ENCODE data around the gene CAGE1. TPM values are rescaled to one million over a fixed set of nuclear protein-coding genes. Genes with fewer than 3 reads are reported as not detected.

CAGE1 gene
- total and polyA plus RNA-seq, 2 donors (not counting 3 experiments of a cell fraction or from before 2014, with no cell fraction given), result not detected

GRCh38 chr6:7311917-7312615 lies 77.5 kb downstream of the CAGE1 start:
- peak overlapping the region; percentile 88 for H3K27ac ChIP-seq (ENCODE audit: insufficient read depth, low read depth, low read length)
- H3K4me3 ChIP-seq (replicated peaks in 1 of 3; ENCODE audit: insufficient read depth in 1 of 3, low read depth in 1 of 3, low read length in 3 of 3), result peak overlapping the region; percentile 95 to 99 (median 98)
- H4K20me1 ChIP-seq (replicated peaks; ENCODE audit: control insufficient read depth, extremely low read depth, insufficient read depth, low read length), result no peaks in the 10 kb centered on the region
- no peaks in the 10 kb centered on the region for H3K9me3 ChIP-seq (replicated peaks; ENCODE audit: control insufficient read depth, insufficient read depth, low read length)
- H3K4me2 ChIP-seq (ENCODE audit: insufficient read depth, low read length), result peak overlapping the region; percentile 100
- H3K9ac ChIP-seq (replicated peaks; ENCODE audit: extremely low read depth, insufficient read depth, low read length), result peak overlapping the region; percentile 99
- dilution Hi-C loops (cut with MboI; ENCODE audit: extremely low pct_ligation_motif_present, low sequenced_read_pairs) (no loop called here), intact Hi-C loops (cut with micrococcal nuclease) (loop anchor here (2.0 to 5.0 kb wide), 4 partner anchors 280 to 1305 kb away; partner anchors contain the start of genes BLOC1S5, NRN1 and SNRNP48)
- peak overlapping the region; percentile 95 for H2AFZ ChIP-seq (ENCODE audit: low read depth, low read length)
- H3K79me2 ChIP-seq (ENCODE audit: control insufficient read depth, insufficient read depth, low read length), result peaks cover 58% of the 10 kb centered on the region
- no peak for TF ChIP-seq JUN (IDR thresholded peaks at IDR 0.05; ENCODE audit: borderline replicate concordance, insufficient read depth, insufficient read length, low read depth)
- TF ChIP-seq EZH2 (IDR thresholded peaks at IDR 0.05; ENCODE audit: borderline replicate concordance, low read depth, low read length, severe bottlenecking), result no peak
- TF ChIP-seq GATA2 (IDR thresholded peaks at IDR 0.05; ENCODE audit: insufficient read depth, insufficient read length, low read depth, low read length), result no peak
- no peak for TF ChIP-seq FOS (IDR thresholded peaks at IDR 0.05; ENCODE audit: borderline replicate concordance, insufficient read depth, low read length)
- TF ChIP-seq MAX (IDR thresholded peaks at IDR 0.05; ENCODE audit: insufficient read depth, insufficient read length), result no peak
- CTCF ChIA-PET, result interaction anchor here (0.5 to 2.9 kb wide), 5 partner anchors 26 to 89 kb away, joined by 3 to 9 read pairs (median 4); partner anchors contain the start of genes CAGE1 and RIOK1
- H3K27me3 ChIP-seq (ENCODE audit: control insufficient read depth in 2 of 2, insufficient read depth in 2 of 2, low read length in 2 of 2), result no peaks in the 10 kb centered on the region
- peak; percentile 65 for DNase-seq (ENCODE audit: low read depth, low spot score)
- BruUV-seq (replicated peaks), result TSS peak; percentile 37
- H3K36me3 ChIP-seq (ENCODE audit: control insufficient read depth in 2 of 2, extremely low read depth in 1 of 2, insufficient read depth in 2 of 2, low read length in 2 of 2), result peaks cover 9 to 14% of the 10 kb centered on the region in 2 experiments
- POLR2A ChIA-PET, result no interaction called here
- H3K4me1 ChIP-seq (ENCODE audit: control insufficient read depth, extremely low read depth, insufficient read depth, low read length), result peaks cover 16% of the 10 kb centered on the region
- peak; percentile 12 for FAIRE-seq
- no peaks in the 10 kb centered on the region for H3K9me1 ChIP-seq (replicated peaks; ENCODE audit: control insufficient read depth, extremely low read depth, insufficient read depth, low read length)

- peak; percentile 54 for FAIRE-seq
- Histone ChIP-seq H3K4me3 (replicated peaks in 1 of 3; ENCODE audit: insufficient read depth in 1 of 3, low read depth in 1 of 3, low read length in 3 of 3) (peak overlapping the region in 2 of 3 experiments; percentile 98 to 99), H2AFZ (ENCODE audit: low read depth, low read length) (no peak overlapping the region), H3K27me3 (ENCODE audit: control insufficient read depth in 2 of 2, insufficient read depth in 2 of 2, low read length in 2 of 2) (no peaks in the 10 kb centered on the region), H3K27ac (ENCODE audit: insufficient read depth, low read depth, low read length) (no peak overlapping the region), H3K36me3 (ENCODE audit: control insufficient read depth in 2 of 2, extremely low read depth in 1 of 2, insufficient read depth in 2 of 2, low read length in 2 of 2) (peaks cover 11 to 16% of the 10 kb centered on the region in 2 experiments), H3K4me2 (ENCODE audit: insufficient read depth, low read length) (peak overlapping the region; percentile 100), H3K79me2 (ENCODE audit: control insufficient read depth, insufficient read depth, low read length) (peaks cover 64% of the 10 kb centered on the region), H3K4me1 (ENCODE audit: control insufficient read depth, extremely low read depth, insufficient read depth, low read length) (peaks cover 16% of the 10 kb centered on the region), H3K9ac (replicated peaks; ENCODE audit: extremely low read depth, insufficient read depth, low read length) (peak overlapping the region; percentile 99), H4K20me1 (replicated peaks; ENCODE audit: control insufficient read depth, extremely low read depth, insufficient read depth, low read length) (no peaks in the 10 kb centered on the region), H3K9me1 (replicated peaks; ENCODE audit: control insufficient read depth, extremely low read depth, insufficient read depth, low read length) (no peaks in the 10 kb centered on the region), H3K9me3 (replicated peaks; ENCODE audit: control insufficient read depth, insufficient read depth, low read length) (no peaks in the 10 kb centered on the region)
- dilution Hi-C loops (cut with MboI; ENCODE audit: extremely low pct_ligation_motif_present, low sequenced_read_pairs) (no loop called here), intact Hi-C loops (cut with micrococcal nuclease) (loop anchor here (5.0 kb wide), 3 partner anchors 281 to 1304 kb away; partner anchors contain the start of genes BLOC1S5, NRN1 and SNRNP48)
- BruUV-seq (replicated peaks), result no TSS peak
- DNase-seq (ENCODE audit: low read depth, low spot score), result no peak
- no peak for TF ChIP-seq MYC (IDR thresholded peaks at IDR 0.05; ENCODE audit: low read depth, low read length)
- TF ChIP-seq JUN (IDR thresholded peaks at IDR 0.05; ENCODE audit: borderline replicate concordance, insufficient read depth, insufficient read length, low read depth), result no peak
- no peak for TF ChIP-seq CTCF (IDR thresholded peaks at IDR 0.05; ENCODE audit: extremely low read depth in 1 of 2, insufficient read depth in 1 of 2, low read depth in 1 of 2, low read length in 2 of 2)
- TF ChIP-seq POLR2A (IDR thresholded peaks at IDR 0.05; ENCODE audit: low read depth, low read length), result no peak
- no peak for TF ChIP-seq GATA2 (IDR thresholded peaks at IDR 0.05; ENCODE audit: insufficient read depth, insufficient read length, low read depth, low read length)
- no peak for TF ChIP-seq POLR2AphosphoS5 (IDR thresholded peaks at IDR 0.05; ENCODE audit: insufficient read depth, low read depth, low read length)
- no peak for TF ChIP-seq MAX (IDR thresholded peaks at IDR 0.05; ENCODE audit: insufficient read depth, insufficient read length)
- TF ChIP-seq FOS (IDR thresholded peaks at IDR 0.05; ENCODE audit: borderline replicate concordance, insufficient read depth, low read length), result no peak
- TF ChIP-seq EZH2 (IDR thresholded peaks at IDR 0.05; ENCODE audit: borderline replicate concordance, low read depth, low read length, severe bottlenecking), result no peak
- CTCF ChIA-PET, result interaction anchor here (2.9 kb wide), 1 partner anchor 35 kb away, joined by 9 read pairs; no protein-coding TSS in a partner anchor
- POLR2A ChIA-PET, result no interaction called here
Observed at GRCh38 chr6:7311176-7311575, 78.4 kb downstream of the CAGE1 start.

All from endothelial cell of umbilical vein (primary cell).